Measurements from ENCODE around the gene SH3BP4. TPM values are rescaled to one million over a fixed set of nuclear protein-coding genes. Genes with fewer than 3 reads are reported as not detected.

SH3BP4 gene
- total and polyA plus RNA-seq, 10 of the 15 experiments (the other 5 are each of a cell fraction or from before 2014, with no cell fraction given), result 0.03 to 0.36 TPM; not detected in 8

- H3K9ac ChIP-seq (ENCODE audit: control insufficient read depth, insufficient read depth, low read length), result no peak overlapping the region
- FAIRE-seq, result no peak
- no peak for ATAC-seq
- no peak for TF ChIP-seq SMAD1 (IDR thresholded peaks at IDR 0.05; ENCODE audit: low read depth, partially characterized antibody)
- no peak for TF ChIP-seq JUND (IDR thresholded peaks at IDR 0.05; ENCODE audit: low read depth, low read length)
- no peak for TF ChIP-seq TARDBP (IDR thresholded peaks at IDR 0.05; ENCODE audit: borderline replicate concordance)
- no peak for TF ChIP-seq BACH1 (IDR thresholded peaks at IDR 0.05; ENCODE audit: borderline replicate concordance)
- no peak for TF ChIP-seq JUNB (IDR thresholded peaks at IDR 0.05)
- TF ChIP-seq SIN3A (IDR thresholded peaks at IDR 0.05; ENCODE audit: low read depth, low read length), result no peak
- TF ChIP-seq USF1 (IDR thresholded peaks at IDR 0.05; ENCODE audit: borderline replicate concordance, extremely low read length, insufficient read depth, low read depth, low read length), result no peak
- H3K4me2 ChIP-seq (ENCODE audit: control insufficient read depth, insufficient read depth), result no peak overlapping the region
- H3K9me3 ChIP-seq (replicated peaks; ENCODE audit: control insufficient read depth, insufficient read depth, low read length), result no peaks in the 10 kb centered on the region
- H4K20me1 ChIP-seq (ENCODE audit: control insufficient read depth, insufficient read depth), result no peaks in the 10 kb centered on the region
- H3K4me1 ChIP-seq (ENCODE audit: control insufficient read depth, insufficient read depth, low read length), result no peaks in the 10 kb centered on the region
- no peak for DNase-seq (ENCODE audit: low read depth, low spot score)
- ChIA-PET SMC1A (ENCODE audit: uncharacterized antibody, unreplicated experiment) (no interaction called here), RAD21 (ENCODE audit: unreplicated experiment) (no interaction called here), POLR2A (no interaction called here), CTCF (no interaction called here)
- no peak overlapping the region for H3K4me3 ChIP-seq
- BruUV-seq (replicated peaks), result no TSS peak
- H3K79me2 ChIP-seq (ENCODE audit: control insufficient read depth, insufficient read depth, low read length), result no peaks in the 10 kb centered on the region
- H2AFZ ChIP-seq (ENCODE audit: control insufficient read depth, low read depth, low read length), result no peak overlapping the region
- no peak overlapping the region for H3K27ac ChIP-seq (ENCODE audit: control insufficient read depth, insufficient read depth)
- H3K36me3 ChIP-seq (ENCODE audit: control insufficient read depth in 2 of 2, insufficient read depth in 2 of 2, low read length in 1 of 2), result no peaks in the 10 kb centered on the region
- no peaks in the 10 kb centered on the region; a peak in 1 of 4 replicates for H3K27me3 ChIP-seq (replicated peaks in 1 of 2; ENCODE audit: control insufficient read depth in 2 of 2, insufficient read depth in 2 of 2, low read length in 1 of 2)
- intact Hi-C loops (cut with micrococcal nuclease; ENCODE audit: unreplicated experiment) (no loop called here), in situ Hi-C loops (cut with MboI) (no loop called here)
- WGBS (ENCODE audit: insufficient coverage, insufficient replicate concordance, low lambda C conversion rate, missing lambda C conversion rate), result 41% methylated on average over 25 of the region's 25 CpGs
Measured at GRCh38 chr2:235052514-235053354, 100.9 kb downstream of the SH3BP4 start.

Data from GM12878 (cell line).